ENCODE results near the gene FSIP1. TPM values are rescaled to one million over a fixed set of nuclear protein-coding genes. Genes with fewer than 3 reads are reported as not detected.

FSIP1 gene
- total RNA-seq, 4 donors from 2014 or later = 0.83 to 4.6 (median 1.4) TPM

- intact Hi-C loops (cut with DNase I) = no loop called here
- Histone ChIP-seq H3K27ac (replicated peaks in 1 of 4) (no peak overlapping the region), H3K36me3 (no peaks in the 10 kb centered on the region), H3K4me3 (no peak overlapping the region), H3K9me3 (no peaks in the 10 kb centered on the region), H3K27me3 (no peaks in the 10 kb centered on the region), H3K4me1 (no peaks in the 10 kb centered on the region)
- TF ChIP-seq EP300 (IDR thresholded peaks at IDR 0.05) = no peak
- TF ChIP-seq CTCF (IDR thresholded peaks at IDR 0.05) = no peak
- TF ChIP-seq POLR2A (IDR thresholded peaks at IDR 0.05; ENCODE audit: low read depth) = no peak
- TF ChIP-seq POLR2AphosphoS5 (IDR thresholded peaks at IDR 0.05) = no peak
- WGBS = 71% methylated on average over 1 of the region's 1 CpG
- DNase-seq (ENCODE audit: extremely low spot score) = no peak
These were observed 68.8 kb downstream of the FSIP1 start for GRCh38 chr15:39713846-39714245.

GRCh38 chr15:39710681-39711080, 72.0 kb downstream of the FSIP1 start:
- Histone ChIP-seq H3K27me3 (no peaks in the 10 kb centered on the region), H3K4me1 (no peaks in the 10 kb centered on the region), H3K27ac (replicated peaks in 1 of 4) (no peak overlapping the region), H3K36me3 (no peaks in the 10 kb centered on the region), H3K9me3 (no peaks in the 10 kb centered on the region), H3K4me3 (no peak overlapping the region)
- no peak for DNase-seq (ENCODE audit: extremely low spot score)
- TF ChIP-seq POLR2AphosphoS5 (IDR thresholded peaks at IDR 0.05) (no peak), POLR2A (IDR thresholded peaks at IDR 0.05; ENCODE audit: low read depth) (no peak), EP300 (IDR thresholded peaks at IDR 0.05) (no peak), CTCF (IDR thresholded peaks at IDR 0.05) (no peak)
- 44% methylated on average over 2 of the region's 2 CpGs for WGBS
- intact Hi-C loops (cut with DNase I) = no loop called here

GRCh38 chr15:39709941-39710340, 72.7 kb downstream of the FSIP1 start:
- WGBS = 95% methylated on average over 4 of the region's 4 CpGs
- TF ChIP-seq EP300 (IDR thresholded peaks at IDR 0.05) = no peak
- TF ChIP-seq POLR2AphosphoS5 (IDR thresholded peaks at IDR 0.05) = no peak
- TF ChIP-seq CTCF (IDR thresholded peaks at IDR 0.05) = no peak
- no peak for TF ChIP-seq POLR2A (IDR thresholded peaks at IDR 0.05; ENCODE audit: low read depth)

GRCh38 chr15:39706206-39706605, 76.4 kb downstream of the FSIP1 start:
- intact Hi-C loops (cut with DNase I) = no loop called here
- no peak overlapping the region for H3K4me3 ChIP-seq
- no peak for TF ChIP-seq EP300 (IDR thresholded peaks at IDR 0.05)
- TF ChIP-seq CTCF (IDR thresholded peaks at IDR 0.05) = no peak
- TF ChIP-seq POLR2AphosphoS5 (IDR thresholded peaks at IDR 0.05) = no peak
- TF ChIP-seq POLR2A (IDR thresholded peaks at IDR 0.05; ENCODE audit: low read depth) = no peak
- no peak for DNase-seq (ENCODE audit: extremely low spot score)
- no peaks in the 10 kb centered on the region for H3K27me3 ChIP-seq
- H3K36me3 ChIP-seq = no peaks in the 10 kb centered on the region
- 95% methylated on average over 2 of the region's 2 CpGs for WGBS
- H3K4me1 ChIP-seq = no peaks in the 10 kb centered on the region
- no peak overlapping the region for H3K27ac ChIP-seq (replicated peaks in 1 of 4)
- H3K9me3 ChIP-seq = no peaks in the 10 kb centered on the region

More at GRCh38 chr15:39709941-39710340, 72.7 kb downstream of the FSIP1 start:
- H3K9me3 ChIP-seq = no peaks in the 10 kb centered on the region
- H3K4me3 ChIP-seq = no peak overlapping the region
- H3K27me3 ChIP-seq = no peaks in the 10 kb centered on the region
- H3K4me1 ChIP-seq = no peaks in the 10 kb centered on the region
- no peak overlapping the region for H3K27ac ChIP-seq (replicated peaks in 1 of 4)
- intact Hi-C loops (cut with DNase I) = no loop called here
- DNase-seq (ENCODE audit: extremely low spot score) = no peak
- H3K36me3 ChIP-seq = no peaks in the 10 kb centered on the region

- TF ChIP-seq POLR2AphosphoS5 (IDR thresholded peaks at IDR 0.05) (no peak), CTCF (IDR thresholded peaks at IDR 0.05) (no peak), POLR2A (IDR thresholded peaks at IDR 0.05; ENCODE audit: low read depth) (no peak), EP300 (IDR thresholded peaks at IDR 0.05) (no peak)
- no peaks in the 10 kb centered on the region for H3K9me3 ChIP-seq
- intact Hi-C loops (cut with DNase I) = no loop called here
- no peak overlapping the region for H3K27ac ChIP-seq (replicated peaks in 1 of 4)
- WGBS = 76% methylated on average over 1 of the region's 1 CpG
- H3K4me3 ChIP-seq = no peak overlapping the region
- no peaks in the 10 kb centered on the region for H3K4me1 ChIP-seq
- H3K27me3 ChIP-seq = no peaks in the 10 kb centered on the region
- no peak for DNase-seq (ENCODE audit: extremely low spot score)
- H3K36me3 ChIP-seq = no peaks in the 10 kb centered on the region
These were observed 78.0 kb downstream of the FSIP1 start for GRCh38 chr15:39704689-39705088.
